ENCODE data around the gene SUGCT.

Gene SUGCT

GRCh38 chr7:40658729-40659128 lies 523.9 kb downstream of the SUGCT start:
- no peak for DNase-seq (ENCODE audit: low read depth in 2 of 2)

GRCh38 chr7:40659231-40659630 lies 524.4 kb downstream of the SUGCT start:
- no peak for DNase-seq (ENCODE audit: low read depth in 2 of 2)

GRCh38 chr7:40673285-40673684 lies 538.5 kb downstream of the SUGCT start:
- no peak for DNase-seq (ENCODE audit: low read depth in 2 of 2)

GRCh38 chr7:40674316-40674715 lies 539.5 kb downstream of the SUGCT start:
- no peak for DNase-seq (ENCODE audit: low read depth in 2 of 2)

GRCh38 chr7:40675741-40676140 lies 540.9 kb downstream of the SUGCT start:
- no peak for DNase-seq (ENCODE audit: low read depth in 2 of 2)

- DNase-seq (ENCODE audit: low read depth in 2 of 2) = no peak
These were observed 541.4 kb downstream of the SUGCT start for GRCh38 chr7:40676221-40676620.

- DNase-seq (ENCODE audit: low read depth in 2 of 2) = no peak
These were observed 545.9 kb downstream of the SUGCT start for GRCh38 chr7:40680657-40681056.

GRCh38 chr7:40682696-40683095 lies 547.9 kb downstream of the SUGCT start:
- no peak for DNase-seq (ENCODE audit: low read depth in 2 of 2)

- DNase-seq (ENCODE audit: low read depth in 2 of 2) = no peak
These were observed 559.4 kb downstream of the SUGCT start for GRCh38 chr7:40694026-40694809.

GRCh38 chr7:40694991-40695390 lies 560.2 kb downstream of the SUGCT start:
- no peak for DNase-seq (ENCODE audit: low read depth in 2 of 2)

- DNase-seq (ENCODE audit: low read depth in 2 of 2) = no peak
These were observed 562.8 kb downstream of the SUGCT start for GRCh38 chr7:40697653-40698052.

- no peak for DNase-seq (ENCODE audit: low read depth in 2 of 2)
These were observed 563.6 kb downstream of the SUGCT start for GRCh38 chr7:40698214-40698920.

GRCh38 chr7:40698921-40699260 lies 564.1 kb downstream of the SUGCT start:
- no peak for DNase-seq (ENCODE audit: low read depth in 2 of 2)

- DNase-seq (ENCODE audit: low read depth in 2 of 2) = no peak
These were observed 566.0 kb downstream of the SUGCT start for GRCh38 chr7:40700653-40701421.

GRCh38 chr7:40701836-40702551 lies 567.2 kb downstream of the SUGCT start:
- DNase-seq (ENCODE audit: low read depth in 2 of 2) = no peak

- no peak for DNase-seq (ENCODE audit: low read depth in 2 of 2)
These were observed 569.4 kb downstream of the SUGCT start for GRCh38 chr7:40704172-40704571.

- no peak for DNase-seq (ENCODE audit: low read depth in 2 of 2)
These were observed 572.0 kb downstream of the SUGCT start for GRCh38 chr7:40706829-40707228.

GRCh38 chr7:40709062-40709964 lies 574.5 kb downstream of the SUGCT start:
- DNase-seq (ENCODE audit: low read depth in 2 of 2) = no peak

GRCh38 chr7:40711706-40712105 lies 576.9 kb downstream of the SUGCT start:
- DNase-seq (ENCODE audit: low read depth in 2 of 2) = no peak

GRCh38 chr7:40714363-40715052 lies 579.7 kb downstream of the SUGCT start:
- DNase-seq (ENCODE audit: low read depth in 2 of 2) = no peak

Data from activated CD4-positive, alpha-beta T cell treated with anti-CD3 and anti-CD28 coated beads for 24 hours (primary cell).